Esophagus muscularis mucosa (tissue), 3 donors: ENCODE measurements around the gene TUBD1.
"Not testable (repeated sequence)": the region's sequence is repeated elsewhere in the genome, so short reads cannot be mapped to it uniquely, and the experiment has no call there.

Experiments
- CTCF ChIP-seq, 3 experiments: fragments of 200-600 bp in 2 of 3; fragments of 450-650 bp in 1 of 3; sonication (generic) in 2 of 3; IDR thresholded peaks; one replicate each; pipeline ENCODE4 v1.5.1; 2017 to 2019; ENCODE audit warnings: antibody characterized with exemption in 3 of 3, mild to moderate bottlenecking in 2 of 3, moderate library complexity in 1 of 3
- POLR2A ChIP-seq: fragments of 450-650 bp; IDR thresholded peaks from one replicate; pipeline ENCODE4 v1.6.1; 2017; ENCODE audit warnings: antibody characterized with exemption, moderate library complexity, mild to moderate bottlenecking, low read depth
- POLR2AphosphoS5 ChIP-seq, 2 donors: sonication (generic); formaldehyde crosslinking; IDR thresholded peaks; one replicate each; pipeline ENCODE4 v1.6.1; 2017; ENCODE audit warnings: antibody characterized with exemption in 2 of 2

- not testable (repeated sequence) for TF ChIP-seq CTCF (IDR thresholded peaks at IDR 0.05); POLR2AphosphoS5 (IDR thresholded peaks at IDR 0.05); POLR2A
These were observed 38.0 kb upstream of the TUBD1 start for GRCh38 chr17:59930768-59931167.
